ENCODE results near the gene DEAF1. TPM values are rescaled to one million over a fixed set of nuclear protein-coding genes. Genes with fewer than 3 reads are reported as not detected.

Gene DEAF1
- total and polyA plus RNA-seq, 2 experiments from 2014 or later = 42.6 to 47.8 TPM

DNA sequence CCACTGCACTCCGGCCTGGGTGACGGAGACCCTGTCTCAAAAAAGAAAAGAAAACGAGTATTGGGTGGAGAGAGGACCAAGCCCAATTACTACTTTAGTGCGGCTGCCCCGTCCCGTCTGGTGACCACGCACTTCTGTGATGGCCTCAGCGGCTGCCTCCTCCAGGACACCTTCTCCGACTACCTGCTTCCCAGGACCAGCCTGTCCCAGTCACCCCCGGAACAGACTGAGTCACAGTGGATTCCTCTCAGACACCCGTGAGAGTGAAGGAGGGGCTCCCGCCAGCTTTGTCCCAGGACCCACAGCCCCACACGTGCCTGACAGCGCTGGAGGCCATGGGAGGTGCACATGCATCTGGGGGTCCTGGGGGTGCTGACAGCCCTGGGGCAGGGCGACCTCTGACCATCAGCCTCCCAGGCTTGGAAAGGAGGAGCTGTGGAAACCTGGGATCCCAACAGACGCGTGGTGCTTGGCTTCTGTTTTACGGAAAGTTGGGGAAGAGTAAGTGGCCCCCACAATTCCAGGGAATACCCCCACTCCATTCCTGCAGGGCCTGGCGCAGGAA lies 53.1 kb downstream of the DEAF1 start:
- Mint-ChIP-seq H3K4me3 (no peak overlapping the region), H3K9me3 (no peaks in the 10 kb centered on the region), H3K27me3 (ENCODE audit: insufficient read depth, low read depth, poor library complexity) (peaks cover 50% of the 10 kb centered on the region), H3K27ac (no peak overlapping the region), H3K4me1 (peaks cover 23% of the 10 kb centered on the region; the same call in 2 of the 3 replicates), H3K36me3 (ENCODE audit: low read depth) (peaks cover 9% of the 10 kb centered on the region)
- H3K9me2 ChIP-seq (ENCODE audit: insufficient read depth) = no peaks in the 10 kb centered on the region
- H4K20me1 ChIP-seq (replicated peaks; ENCODE audit: insufficient read depth) = no peaks in the 10 kb centered on the region
- DNase-seq (ENCODE audit: low spot score) (no peak), ATAC-seq (no peak)
- peaks cover 12% of the 10 kb centered on the region; the same call in 1 of the 2 replicates for H3F3A ChIP-seq (replicated peaks; ENCODE audit: low read depth)
- H3K36me3 ChIP-seq (ENCODE audit: insufficient read depth) = no peaks in the 10 kb centered on the region
- H3K4me3 ChIP-seq = no peak overlapping the region
- peaks cover 42% of the 10 kb centered on the region for H3K27me3 ChIP-seq (ENCODE audit: insufficient read depth)
- H3K79me2 ChIP-seq (replicated peaks; ENCODE audit: insufficient read depth) = no peaks in the 10 kb centered on the region
- TF ChIP-seq EZH2phosphoT487 (IDR thresholded peaks at IDR 0.05; ENCODE audit: unreplicated experiment) = no peak
- no peak for TF ChIP-seq ZNF114 (CRISPR knock-in tag; IDR thresholded peaks at IDR 0.05)
- TF ChIP-seq ETS1 (IDR thresholded peaks at IDR 0.05) = no peak
- no peak for TF ChIP-seq NANOG (IDR thresholded peaks at IDR 0.05; ENCODE audit: borderline replicate concordance)
- no peak for TF ChIP-seq EZH2 (IDR thresholded peaks at IDR 0.05; ENCODE audit: low read depth, unreplicated experiment)
- TF ChIP-seq ZNF331 (CRISPR knock-in tag; IDR thresholded peaks at IDR 0.05; ENCODE audit: low read depth) = no peak
- no peak for TF ChIP-seq ZNF462 (CRISPR knock-in tag; IDR thresholded peaks at IDR 0.05)
- no peak for TF ChIP-seq JUNB (IDR thresholded peaks at IDR 0.05; ENCODE audit: unreplicated experiment)
- TF ChIP-seq STAT1 (IDR thresholded peaks at IDR 0.05; ENCODE audit: unreplicated experiment) = no peak
- TF ChIP-seq, protein P1, sequence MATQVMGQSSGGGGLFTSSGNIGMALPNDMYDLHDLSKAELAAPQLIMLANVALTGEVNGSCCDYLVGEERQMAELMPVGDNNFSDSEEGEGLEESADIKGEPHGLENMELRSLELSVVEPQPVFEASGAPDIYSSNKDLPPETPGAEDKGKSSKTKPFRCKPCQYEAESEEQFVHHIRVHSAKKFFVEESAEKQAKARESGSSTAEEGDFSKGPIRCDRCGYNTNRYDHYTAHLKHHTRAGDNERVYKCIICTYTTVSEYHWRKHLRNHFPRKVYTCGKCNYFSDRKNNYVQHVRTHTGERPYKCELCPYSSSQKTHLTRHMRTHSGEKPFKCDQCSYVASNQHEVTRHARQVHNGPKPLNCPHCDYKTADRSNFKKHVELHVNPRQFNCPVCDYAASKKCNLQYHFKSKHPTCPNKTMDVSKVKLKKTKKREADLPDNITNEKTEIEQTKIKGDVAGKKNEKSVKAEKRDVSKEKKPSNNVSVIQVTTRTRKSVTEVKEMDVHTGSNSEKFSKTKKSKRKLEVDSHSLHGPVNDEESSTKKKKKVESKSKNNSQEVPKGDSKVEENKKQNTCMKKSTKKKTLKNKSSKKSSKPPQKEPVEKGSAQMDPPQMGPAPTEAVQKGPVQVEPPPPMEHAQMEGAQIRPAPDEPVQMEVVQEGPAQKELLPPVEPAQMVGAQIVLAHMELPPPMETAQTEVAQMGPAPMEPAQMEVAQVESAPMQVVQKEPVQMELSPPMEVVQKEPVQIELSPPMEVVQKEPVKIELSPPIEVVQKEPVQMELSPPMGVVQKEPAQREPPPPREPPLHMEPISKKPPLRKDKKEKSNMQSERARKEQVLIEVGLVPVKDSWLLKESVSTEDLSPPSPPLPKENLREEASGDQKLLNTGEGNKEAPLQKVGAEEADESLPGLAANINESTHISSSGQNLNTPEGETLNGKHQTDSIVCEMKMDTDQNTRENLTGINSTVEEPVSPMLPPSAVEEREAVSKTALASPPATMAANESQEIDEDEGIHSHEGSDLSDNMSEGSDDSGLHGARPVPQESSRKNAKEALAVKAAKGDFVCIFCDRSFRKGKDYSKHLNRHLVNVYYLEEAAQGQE (IDR thresholded peaks at IDR 0.05; ENCODE audit: unreplicated experiment) = no peak
- no peak overlapping the region for H3K27ac ChIP-seq (ENCODE audit: low read depth)
- no peak overlapping the region for H2AFZ ChIP-seq
- no peak overlapping the region for H3K4me2 ChIP-seq
- peaks cover 21% of the 10 kb centered on the region for H3K4me1 ChIP-seq (ENCODE audit: insufficient read depth)

All from GM23338 (cell line).